ENCODE results near the gene MPHOSPH8.
"Not testable (repeated sequence)": the region's sequence is repeated elsewhere in the genome, so short reads cannot be mapped to it uniquely, and the experiment has no call there.

Gene MPHOSPH8

DNA sequence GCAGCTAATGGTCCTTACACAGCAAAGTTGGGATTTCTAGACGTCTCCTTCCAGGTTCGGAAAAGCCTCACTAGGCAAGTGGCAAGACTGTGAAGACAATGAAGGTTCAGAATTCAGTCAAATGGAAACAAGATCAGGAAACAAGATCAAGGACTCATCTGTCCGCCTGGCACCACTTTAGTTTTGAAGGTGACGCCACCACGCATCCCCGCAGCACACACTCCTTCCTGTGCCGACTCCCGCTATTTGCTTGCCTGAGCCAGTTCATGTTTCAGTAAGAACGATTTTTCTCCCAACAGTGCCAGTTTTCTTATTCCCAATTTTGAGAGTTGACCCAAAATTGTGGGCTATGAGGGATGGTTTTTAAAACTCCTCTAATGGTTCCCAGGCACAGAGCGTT, 41.4 kb downstream of the MPHOSPH8 start:
- TF ChIP-seq, protein P1, sequence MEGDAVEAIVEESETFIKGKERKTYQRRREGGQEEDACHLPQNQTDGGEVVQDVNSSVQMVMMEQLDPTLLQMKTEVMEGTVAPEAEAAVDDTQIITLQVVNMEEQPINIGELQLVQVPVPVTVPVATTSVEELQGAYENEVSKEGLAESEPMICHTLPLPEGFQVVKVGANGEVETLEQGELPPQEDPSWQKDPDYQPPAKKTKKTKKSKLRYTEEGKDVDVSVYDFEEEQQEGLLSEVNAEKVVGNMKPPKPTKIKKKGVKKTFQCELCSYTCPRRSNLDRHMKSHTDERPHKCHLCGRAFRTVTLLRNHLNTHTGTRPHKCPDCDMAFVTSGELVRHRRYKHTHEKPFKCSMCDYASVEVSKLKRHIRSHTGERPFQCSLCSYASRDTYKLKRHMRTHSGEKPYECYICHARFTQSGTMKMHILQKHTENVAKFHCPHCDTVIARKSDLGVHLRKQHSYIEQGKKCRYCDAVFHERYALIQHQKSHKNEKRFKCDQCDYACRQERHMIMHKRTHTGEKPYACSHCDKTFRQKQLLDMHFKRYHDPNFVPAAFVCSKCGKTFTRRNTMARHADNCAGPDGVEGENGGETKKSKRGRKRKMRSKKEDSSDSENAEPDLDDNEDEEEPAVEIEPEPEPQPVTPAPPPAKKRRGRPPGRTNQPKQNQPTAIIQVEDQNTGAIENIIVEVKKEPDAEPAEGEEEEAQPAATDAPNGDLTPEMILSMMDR (conservative IDR thresholded peaks at IDR 0.05; ENCODE audit: low read depth, low read length): no peak
- DNase-seq (ENCODE audit: low read depth): no peak

DNA sequence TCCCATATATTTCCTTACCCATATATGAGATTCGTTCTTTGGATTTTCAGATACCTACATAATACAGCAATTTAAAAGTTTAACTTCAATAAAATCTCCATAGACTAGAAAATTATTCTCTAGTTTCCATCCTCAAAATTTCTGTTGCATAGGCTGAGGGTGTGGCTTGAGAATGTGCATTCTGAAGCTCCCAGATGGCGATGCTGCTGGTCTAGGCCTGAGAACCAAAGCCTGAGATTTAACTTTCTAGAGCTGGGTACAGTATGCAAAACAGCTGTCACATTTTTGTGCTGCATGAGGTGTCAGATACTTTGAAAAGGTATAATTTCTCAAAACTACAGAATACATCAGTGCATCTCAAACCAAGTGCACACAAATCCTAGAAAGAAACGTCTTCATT, 42.7 kb downstream of the MPHOSPH8 start:
- DNase-seq (ENCODE audit: low read depth): no peak
- no peak overlapping the region for H3K4me3 ChIP-seq (ENCODE audit: low read depth, low read length)
- TF ChIP-seq, protein P1 (conservative IDR thresholded peaks at IDR 0.05; ENCODE audit: low read depth, low read length): no peak

More for the DNA sequence above, 41.4 kb downstream of the MPHOSPH8 start:
- H3K4me3 ChIP-seq (ENCODE audit: low read depth, low read length): no peak overlapping the region

DNA sequence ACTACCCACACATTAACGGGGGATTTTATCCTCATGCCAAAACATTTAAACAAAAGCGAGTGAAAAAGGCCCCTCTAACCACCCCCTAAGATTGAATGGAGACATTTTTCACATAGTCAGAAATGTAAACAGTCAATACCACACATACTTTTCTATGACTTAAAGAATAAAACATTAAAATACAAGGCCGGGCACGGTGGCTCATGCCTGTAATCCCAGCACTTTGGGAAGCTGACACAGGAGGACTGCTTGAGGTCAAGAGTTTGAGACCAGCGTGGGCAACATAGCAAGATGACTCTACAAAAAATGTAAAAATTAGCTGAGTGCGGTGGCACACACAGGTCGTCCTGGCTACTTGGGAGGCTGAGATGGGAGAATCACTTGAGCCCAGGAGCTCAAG, 47.3 kb downstream of the MPHOSPH8 start:
- peak; percentile 47 for DNase-seq (ENCODE audit: low read depth)
- TF ChIP-seq, protein P1 (conservative IDR thresholded peaks at IDR 0.05; ENCODE audit: low read depth, low read length): no peak
- H3K4me3 ChIP-seq (ENCODE audit: low read depth, low read length): no peak overlapping the region

GRCh38 chr13:19681517-19681916, 48.1 kb downstream of the MPHOSPH8 start:
- DNase-seq (ENCODE audit: low read depth): peak; percentile 59
- TF ChIP-seq, protein P1 (conservative IDR thresholded peaks at IDR 0.05; ENCODE audit: low read depth, low read length): no peak
- H3K4me3 ChIP-seq (ENCODE audit: low read depth, low read length): no peak overlapping the region

GRCh38 chr13:19685034-19685433, 51.6 kb downstream of the MPHOSPH8 start:
- TF ChIP-seq, protein P1 (conservative IDR thresholded peaks at IDR 0.05; ENCODE audit: low read depth, low read length): no peak
- no peak overlapping the region for H3K4me3 ChIP-seq (ENCODE audit: low read depth, low read length)
- no peak for DNase-seq (ENCODE audit: low read depth)

GRCh38 chr13:19685437-19685836, 52.0 kb downstream of the MPHOSPH8 start:
- DNase-seq (ENCODE audit: low read depth): no peak
- H3K4me3 ChIP-seq (ENCODE audit: low read depth, low read length): no peak overlapping the region
- TF ChIP-seq, protein P1 (conservative IDR thresholded peaks at IDR 0.05; ENCODE audit: low read depth, low read length): no peak

GRCh38 chr13:19691447-19691846, 58.0 kb downstream of the MPHOSPH8 start:
- DNase-seq (ENCODE audit: low read depth): peak; percentile 61
- H3K4me3 ChIP-seq (ENCODE audit: low read depth, low read length): not testable (repeated sequence)

DNA sequence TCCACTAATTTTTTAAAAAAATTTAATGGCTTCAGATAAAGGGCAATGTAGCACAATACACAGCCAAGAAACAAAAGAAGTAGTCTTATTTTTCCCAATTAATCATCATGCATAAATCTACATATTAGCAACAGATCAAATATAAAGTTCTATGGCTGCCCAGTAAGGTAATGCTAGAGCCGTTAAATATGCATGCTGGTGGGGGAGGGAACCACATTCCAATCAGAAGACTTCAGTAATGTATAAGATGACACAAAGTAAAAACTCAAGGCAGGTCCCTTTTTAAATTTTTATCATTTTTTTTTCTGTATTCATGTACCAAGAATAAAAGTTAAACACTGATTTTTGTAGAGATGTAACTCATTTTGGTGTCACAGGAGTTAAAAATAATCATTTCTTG, 62.0 kb downstream of the MPHOSPH8 start:
- DNase-seq (ENCODE audit: low read depth): no peak

More for the DNA sequence above, 62.0 kb downstream of the MPHOSPH8 start:
- TF ChIP-seq, protein P1 (conservative IDR thresholded peaks at IDR 0.05; ENCODE audit: low read depth, low read length): no peak
- no peak overlapping the region for H3K4me3 ChIP-seq (ENCODE audit: low read depth, low read length)

Data from choroid plexus epithelial cell (primary cell).